Ovary (tissue), 9 donors: ENCODE data around the gene ST8SIA4. TPM values are rescaled to one million over a fixed set of nuclear protein-coding genes. Genes with fewer than 3 reads are reported as not detected.
"Not testable (repeated sequence)": the region's sequence is repeated elsewhere in the genome, so short reads cannot be mapped to it uniquely, and the experiment has no call there.

ENCODE experiments used
- DNase-seq, 5 donors: peaks; one replicate each; pipeline ENCODE4 v3.0.0-alpha.2; 2019 to 2020
- H3K27ac ChIP-seq, 2 donors: fragments of 200-600 bp; one replicate each; pipeline versions ENCODE4 v1.5.1 to v1.8.0; 2019 to 2022
- H3K27me3 ChIP-seq: fragments of 200-600 bp; one replicate; pipeline ENCODE4 v1.8.0; 2022
- H3K36me3 ChIP-seq: fragments of 200-600 bp; sonication (generic); one replicate; pipeline ENCODE4 v1.5.1; 2019
- H3K4me1 ChIP-seq: one replicate; pipeline ENCODE4 v1.8.1; 2013; ENCODE audit warnings: mild to moderate bottlenecking, moderate library complexity; ENCODE audit not compliant: insufficient read depth
- H3K4me3 ChIP-seq: fragments of 200-600 bp; sonication (generic); one replicate; pipeline ENCODE4 v1.5.1; 2017
- H3K9me3 ChIP-seq, 2 donors: fragments of 200-600 bp in 1 of 2; sonication (generic) in 1 of 2; one replicate each; pipeline versions ENCODE4 v1.5.1 to v1.8.1; 2013 to 2019; ENCODE audit warnings: mild to moderate bottlenecking in 1 of 2, moderate library complexity in 1 of 2
- CTCF ChIP-seq, 3 donors: fragments of 450-650 bp in 2 of 3; fragments of 200-600 bp in 1 of 3; IDR thresholded peaks; one replicate each; pipeline versions ENCODE4 v1.5.1 to v1.8.0; 2016 to 2022; ENCODE audit warnings: antibody characterized with exemption in 3 of 3, mild to moderate bottlenecking in 1 of 3
- EP300 ChIP-seq: sonication (generic); formaldehyde crosslinking; IDR thresholded peaks from one replicate; pipeline ENCODE4 v1.6.1; 2017; ENCODE audit warnings: antibody characterized with exemption
- POLR2A ChIP-seq: fragments of 450-650 bp; IDR thresholded peaks from one replicate; pipeline ENCODE4 v1.6.1; 2017; ENCODE audit warnings: antibody characterized with exemption, mild to moderate bottlenecking, moderate library complexity
- WGBS, 3 donors: extraction: QIAGEN DNeasy Blood & Tissue Kit in 1 of 3; methylation state at CpG; one replicate each; pipeline versions ENCODE4 v1.1.5 to v1.1.7; 2013 to 2017; 5-methylcytosine and 5-hydroxymethylcytosine counted together
- intact Hi-C, 4 donors: fragments of 100-400 bp; cut with DNase I; formaldehyde crosslinking; loops; one replicate each; pipeline versions ENCODE4 v1.11.0 to v1.15.1; 2022 to 2023
- polyA plus RNA-seq, 2 donors: library from polyadenylated mRNA; stranded (reverse); fragments of 200-250 nt in 1 of 2; fragments of 350-450 nt in 1 of 2; fragmentation: Illumina TruSeq in 1 of 2; extraction: RNeasy Lipid Tissue Mini Kit (QIAGEN cat#74804) in 1 of 2; gene quantifications; one replicate each; pipeline ENCODE4 v1.2.3, GENCODE V29; 2013 to 2014
- total RNA-seq, 7 donors: library from RNA; depleted of rRNA in 2 of 7; stranded (reverse); fragments of >200 nt in 2 of 7; fragmentation: NEBNext Ultra II Directional in 3 of 7; extraction: Animal tissue kit (Norgen Biotek cat#: 25700) in 3 of 7; gene quantifications; one replicate each; pipeline versions ENCODE4 v1.1.0 to v1.2.4, GENCODE V29; 2016 to 2023
- donor health status: DM: no; HTN: no; CAD: no; lungs with moderate emphysema.
- donor health status: DM: no; HTN: no; CAD: no.
- donor health status: Bipolar disorder and iron deficiency.
- donor health status: DM: yes; HTN: yes; CAD: no.
- donor health status: DM: no; HTN: no; CAD: no.
- donor health status: DM: yes; HTN: yes; CAD: no.

The ST8SIA4 gene
- total and polyA plus RNA-seq, 9 donors: 0.61 to 3.5 (median 1.9) TPM

- Histone ChIP-seq H3K36me3 (no peaks in the 10 kb centered on the region), H3K4me1 (no peaks in the 10 kb centered on the region), H3K4me3 (no peak overlapping the region), H3K27ac (no peak overlapping the region), H3K27me3 (no peaks in the 10 kb centered on the region), H3K9me3 (no peaks in the 10 kb centered on the region)
- intact Hi-C loops: no loop called here
- no peak for DNase-seq
- 47 to 70% (median 56%) methylated on average over 2 of the region's 2 CpGs for WGBS, 3 donors
- TF ChIP-seq POLR2A (no peak), CTCF (IDR thresholded peaks at IDR 0.05) (no peak), EP300 (no peak)
Measured at GRCh38 chr5:100788417-100788816, 114.7 kb downstream of the ST8SIA4 start.

- no peak overlapping the region for H3K27ac ChIP-seq
- no peaks in the 10 kb centered on the region for H3K36me3 ChIP-seq
- no peak for DNase-seq
- WGBS, 3 donors: 89 to 91% (median 89%) methylated on average over 2 of the region's 2 CpGs
- no peak overlapping the region for H3K4me3 ChIP-seq
- intact Hi-C loops: no loop called here
- H3K9me3 ChIP-seq: no peaks in the 10 kb centered on the region
- TF ChIP-seq POLR2A (no peak), EP300 (no peak), CTCF (IDR thresholded peaks at IDR 0.05) (no peak)
- no peaks in the 10 kb centered on the region for H3K4me1 ChIP-seq
- H3K27me3 ChIP-seq: no peaks in the 10 kb centered on the region
Measured at GRCh38 chr5:100787648-100788047, 115.4 kb downstream of the ST8SIA4 start.

- 92 to 96% (median 96%) methylated on average over 17 to 19 of the region's 19 CpGs for WGBS, 3 donors
- H3K36me3 ChIP-seq, H3K27me3 ChIP-seq, H3K4me1 ChIP-seq, intact Hi-C loops, H3K27ac ChIP-seq, H3K9me3 ChIP-seq, DNase-seq, H3K4me3 ChIP-seq: not testable (repeated sequence)
Measured at GRCh38 chr5:100785536-100785935, 117.5 kb downstream of the ST8SIA4 start.

- no peaks in the 10 kb centered on the region for H3K36me3 ChIP-seq
- no peaks in the 10 kb centered on the region for H3K27me3 ChIP-seq
- no peak for TF ChIP-seq EP300
- no peak for TF ChIP-seq POLR2A
- no peak for TF ChIP-seq CTCF (IDR thresholded peaks at IDR 0.05)
- H3K9me3 ChIP-seq: no peaks in the 10 kb centered on the region
- no peak overlapping the region for H3K27ac ChIP-seq
- no peak for DNase-seq
- 82 to 88% (median 84%) methylated on average over 4 of the region's 4 CpGs for WGBS, 3 donors
- intact Hi-C loops: no loop called here
- no peaks in the 10 kb centered on the region for H3K4me1 ChIP-seq
- no peak overlapping the region for H3K4me3 ChIP-seq
Measured at GRCh38 chr5:100780376-100780870, 122.7 kb downstream of the ST8SIA4 start.

GRCh38 chr5:100779669-100780375 is 123.3 kb downstream of the ST8SIA4 start:
- intact Hi-C loops: no loop called here
- no peaks in the 10 kb centered on the region for H3K27me3 ChIP-seq
- 93 to 96% (median 95%) methylated on average over 7 of the region's 7 CpGs for WGBS, 3 donors
- H3K27ac ChIP-seq: no peak overlapping the region
- DNase-seq: no peak
- no peak overlapping the region for H3K4me3 ChIP-seq
- no peaks in the 10 kb centered on the region for H3K9me3 ChIP-seq
- H3K4me1 ChIP-seq: no peaks in the 10 kb centered on the region
- TF ChIP-seq EP300 (no peak), POLR2A (no peak), CTCF (IDR thresholded peaks at IDR 0.05) (no peak)
- no peaks in the 10 kb centered on the region for H3K36me3 ChIP-seq
